Loucy (cell line): ENCODE results near the gene DNTTIP2.
A peak's percentile ranks its signal among the peaks of the same experiment; 100 is the strongest.
"Not testable (repeated sequence)": the region's sequence is repeated elsewhere in the genome, so short reads cannot be mapped to it uniquely, and the experiment has no call there.

Experiments
- H2AFZ ChIP-seq: fragments of 200-600 bp; sonication (generic); 2 replicates; pipeline ENCODE4 v1.6.0; 2016; ENCODE audit warnings: antibody characterized with exemption, mild to moderate bottlenecking, low read length, moderate library complexity
- H3F3A ChIP-seq: fragments of 200-600 bp; 2 replicates; pipeline ENCODE4 v1.6.0; 2016; ENCODE audit warnings: antibody characterized with exemption, low read depth, mild to moderate bottlenecking
- H3K27me3 ChIP-seq: fragments of 200-600 bp; sonication (generic); 2 replicates; pipeline ENCODE4 v1.6.1; 2014; ENCODE audit warnings: low read length, mild to moderate bottlenecking; ENCODE audit not compliant: insufficient read depth, poor library complexity, severe bottlenecking
- H3K36me3 ChIP-seq: fragments of 200-600 bp; sonication (generic); 2 replicates; pipeline ENCODE4 v1.6.1; 2016; ENCODE audit warnings: low read length; ENCODE audit not compliant: insufficient read depth
- H3K4me1 ChIP-seq: fragments of 200-600 bp; sonication (generic); 2 replicates; pipeline ENCODE4 v1.5.1; 2014; ENCODE audit warnings: low read length, mild to moderate bottlenecking; ENCODE audit not compliant: insufficient read depth, poor library complexity, severe bottlenecking
- H3K4me2 ChIP-seq: fragments of 200-600 bp; sonication (generic); 2 replicates; pipeline ENCODE4 v1.6.0; 2014; ENCODE audit warnings: antibody characterized with exemption, low read length, low read depth, mild to moderate bottlenecking; ENCODE audit not compliant: poor library complexity, severe bottlenecking
- H3K4me3 ChIP-seq: fragments of 200-600 bp; sonication (generic); 2 replicates; pipeline ENCODE4 v1.5.1; 2014; ENCODE audit warnings: low read length, mild to moderate bottlenecking, mixed read lengths; ENCODE audit not compliant: poor library complexity, severe bottlenecking
- H3K79me2 ChIP-seq: fragments of 200-600 bp; sonication (generic); 2 replicates; pipeline ENCODE4 v1.6.1; 2014; ENCODE audit warnings: low read length; ENCODE audit not compliant: insufficient read depth
- H3K9ac ChIP-seq: fragments of 200-600 bp; sonication (generic); 2 replicates; pipeline ENCODE4 v1.6.0; 2014; ENCODE audit warnings: mild to moderate bottlenecking, low read depth, low read length, moderate library complexity; ENCODE audit not compliant: poor library complexity, severe bottlenecking
- H3K9me2 ChIP-seq: fragments of 200-600 bp; sonication (generic); replicated peaks from 2 replicates; pipeline ENCODE4 v1.6.1; 2016; ENCODE audit warnings: low read depth, low read length, mixed read lengths
- H3K9me3 ChIP-seq: fragments of 200-600 bp; sonication (generic); 2 replicates; pipeline ENCODE4 v1.6.1; 2014; ENCODE audit warnings: mild to moderate bottlenecking, antibody characterized with exemption, low read length, low read depth; ENCODE audit not compliant: insufficient read depth
- H4K20me1 ChIP-seq: fragments of 200-600 bp; sonication (generic); 2 replicates; pipeline ENCODE4 v1.6.0; 2014; ENCODE audit warnings: antibody characterized with exemption, low read length, mild to moderate bottlenecking; ENCODE audit not compliant: insufficient read depth, poor library complexity, severe bottlenecking
- EZH2phosphoT487 ChIP-seq: fragments of 200-600 bp; IDR thresholded peaks from 2 replicates; pipeline ENCODE4 v1.6.1; 2018; ENCODE audit warnings: antibody characterized with exemption, mild to moderate bottlenecking, moderate library complexity, borderline replicate concordance
- TF ChIP-seq, protein P1 (sequence below): fragments of 200-600 bp; sonication (generic); conservative IDR thresholded peaks from 2 replicates; pipeline ENCODE4 v1.5.1; 2014; ENCODE audit warnings: mild to moderate bottlenecking, antibody characterized with exemption, low read length

Gene DNTTIP2

DNA sequence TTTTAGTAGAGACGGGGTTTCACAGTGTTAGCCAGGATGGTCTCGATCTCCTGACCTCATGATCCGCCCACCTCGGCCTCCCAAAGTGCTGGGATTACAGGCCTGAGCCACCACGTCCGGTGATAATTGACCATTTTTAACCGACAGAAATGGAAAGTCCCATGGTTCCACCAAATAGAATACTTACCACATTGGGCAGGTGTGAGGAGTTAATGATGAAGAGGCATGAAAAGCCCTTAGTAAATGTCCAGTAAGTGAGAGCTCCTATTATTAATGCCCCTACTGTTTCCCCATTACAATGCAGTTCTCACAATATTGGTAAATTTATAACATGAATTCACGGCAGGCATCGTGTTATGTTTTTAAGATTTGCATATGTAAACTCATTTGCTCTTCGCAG, 38.3 kb upstream of the DNTTIP2 start:
- TF ChIP-seq, protein P1, sequence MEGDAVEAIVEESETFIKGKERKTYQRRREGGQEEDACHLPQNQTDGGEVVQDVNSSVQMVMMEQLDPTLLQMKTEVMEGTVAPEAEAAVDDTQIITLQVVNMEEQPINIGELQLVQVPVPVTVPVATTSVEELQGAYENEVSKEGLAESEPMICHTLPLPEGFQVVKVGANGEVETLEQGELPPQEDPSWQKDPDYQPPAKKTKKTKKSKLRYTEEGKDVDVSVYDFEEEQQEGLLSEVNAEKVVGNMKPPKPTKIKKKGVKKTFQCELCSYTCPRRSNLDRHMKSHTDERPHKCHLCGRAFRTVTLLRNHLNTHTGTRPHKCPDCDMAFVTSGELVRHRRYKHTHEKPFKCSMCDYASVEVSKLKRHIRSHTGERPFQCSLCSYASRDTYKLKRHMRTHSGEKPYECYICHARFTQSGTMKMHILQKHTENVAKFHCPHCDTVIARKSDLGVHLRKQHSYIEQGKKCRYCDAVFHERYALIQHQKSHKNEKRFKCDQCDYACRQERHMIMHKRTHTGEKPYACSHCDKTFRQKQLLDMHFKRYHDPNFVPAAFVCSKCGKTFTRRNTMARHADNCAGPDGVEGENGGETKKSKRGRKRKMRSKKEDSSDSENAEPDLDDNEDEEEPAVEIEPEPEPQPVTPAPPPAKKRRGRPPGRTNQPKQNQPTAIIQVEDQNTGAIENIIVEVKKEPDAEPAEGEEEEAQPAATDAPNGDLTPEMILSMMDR: no peak
- no peak for TF ChIP-seq EZH2phosphoT487
- Histone ChIP-seq H4K20me1 (no peaks in the 10 kb centered on the region), H3K79me2 (no peaks in the 10 kb centered on the region), H3K9me3 (no peaks in the 10 kb centered on the region), H3K27me3 (no peaks in the 10 kb centered on the region), H3K4me1 (no peaks in the 10 kb centered on the region), H3K9ac (no peak overlapping the region), H2AFZ (no peak overlapping the region), H3F3A (no peaks in the 10 kb centered on the region), H3K4me2 (no peak overlapping the region), H3K9me2 (no peaks in the 10 kb centered on the region), H3K36me3 (no peaks in the 10 kb centered on the region), H3K4me3 (no peak overlapping the region)

DNA sequence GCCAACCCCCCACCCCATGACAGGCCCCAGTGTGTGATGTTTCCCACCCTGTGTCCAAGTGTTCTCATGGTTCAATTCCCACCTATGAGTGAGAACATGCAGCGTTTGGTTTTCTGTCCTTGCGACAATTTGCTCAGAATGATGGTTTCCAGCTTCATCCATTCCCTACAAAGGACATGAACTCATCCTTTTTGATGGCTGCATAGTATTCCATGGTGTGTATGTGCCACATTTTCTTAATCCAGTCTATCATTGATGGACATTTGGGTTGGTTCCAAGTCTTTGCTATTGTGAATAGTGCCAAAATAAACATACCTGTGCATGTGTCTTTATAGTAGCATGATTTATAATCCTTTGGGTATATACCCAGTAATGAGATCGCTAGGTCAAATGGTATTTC, 31.9 kb upstream of the DNTTIP2 start:
- not testable (repeated sequence) for H3K4me3 ChIP-seq, H3F3A ChIP-seq, H3K36me3 ChIP-seq, H3K27me3 ChIP-seq, H2AFZ ChIP-seq, H3K9me3 ChIP-seq, H3K4me2 ChIP-seq, H3K9me2 ChIP-seq, H3K9ac ChIP-seq
- peaks cover 36% of the 10 kb centered on the region for H3K4me1 ChIP-seq
- H4K20me1 ChIP-seq: peaks cover 15% of the 10 kb centered on the region
- peaks cover 31% of the 10 kb centered on the region for H3K79me2 ChIP-seq

DNA sequence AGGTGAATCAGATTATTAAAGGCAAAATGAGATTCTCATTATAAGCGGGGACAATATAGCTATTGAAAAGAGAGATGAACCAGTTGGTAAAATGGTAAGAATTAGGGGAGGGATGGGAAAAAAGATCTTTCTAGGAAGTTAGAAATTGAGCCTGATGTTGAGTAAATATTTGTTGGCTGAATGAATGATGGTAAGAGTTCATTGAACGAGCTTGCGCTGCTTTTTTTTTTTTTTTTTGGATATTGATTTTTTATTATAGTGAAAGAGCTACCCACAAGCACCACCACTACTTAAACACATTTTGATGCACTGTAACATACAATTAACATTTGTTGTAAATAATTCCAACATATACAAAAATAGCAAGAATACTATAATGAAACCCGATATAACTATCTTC, 31.3 kb upstream of the DNTTIP2 start:
- H4K20me1 ChIP-seq: peaks cover 20% of the 10 kb centered on the region
- TF ChIP-seq, protein P1: no peak
- TF ChIP-seq EZH2phosphoT487: no peak
- H3K9me2 ChIP-seq: no peaks in the 10 kb centered on the region
- H3K4me1 ChIP-seq: peaks cover 37% of the 10 kb centered on the region
- H3K79me2 ChIP-seq: peaks cover 35% of the 10 kb centered on the region
- H3K36me3 ChIP-seq: no peaks in the 10 kb centered on the region
- H2AFZ ChIP-seq: peak overlapping the region; percentile 98
- H3K27me3 ChIP-seq: no peaks in the 10 kb centered on the region
- peak overlapping the region; percentile 63 for H3K9ac ChIP-seq
- no peaks in the 10 kb centered on the region for H3K9me3 ChIP-seq
- H3K4me3 ChIP-seq: peak overlapping the region; percentile 90
- H3K4me2 ChIP-seq: peak overlapping the region; percentile 96
- H3F3A ChIP-seq: no peaks in the 10 kb centered on the region
